Measurements from ENCODE around the gene CARS1.

DNA sequence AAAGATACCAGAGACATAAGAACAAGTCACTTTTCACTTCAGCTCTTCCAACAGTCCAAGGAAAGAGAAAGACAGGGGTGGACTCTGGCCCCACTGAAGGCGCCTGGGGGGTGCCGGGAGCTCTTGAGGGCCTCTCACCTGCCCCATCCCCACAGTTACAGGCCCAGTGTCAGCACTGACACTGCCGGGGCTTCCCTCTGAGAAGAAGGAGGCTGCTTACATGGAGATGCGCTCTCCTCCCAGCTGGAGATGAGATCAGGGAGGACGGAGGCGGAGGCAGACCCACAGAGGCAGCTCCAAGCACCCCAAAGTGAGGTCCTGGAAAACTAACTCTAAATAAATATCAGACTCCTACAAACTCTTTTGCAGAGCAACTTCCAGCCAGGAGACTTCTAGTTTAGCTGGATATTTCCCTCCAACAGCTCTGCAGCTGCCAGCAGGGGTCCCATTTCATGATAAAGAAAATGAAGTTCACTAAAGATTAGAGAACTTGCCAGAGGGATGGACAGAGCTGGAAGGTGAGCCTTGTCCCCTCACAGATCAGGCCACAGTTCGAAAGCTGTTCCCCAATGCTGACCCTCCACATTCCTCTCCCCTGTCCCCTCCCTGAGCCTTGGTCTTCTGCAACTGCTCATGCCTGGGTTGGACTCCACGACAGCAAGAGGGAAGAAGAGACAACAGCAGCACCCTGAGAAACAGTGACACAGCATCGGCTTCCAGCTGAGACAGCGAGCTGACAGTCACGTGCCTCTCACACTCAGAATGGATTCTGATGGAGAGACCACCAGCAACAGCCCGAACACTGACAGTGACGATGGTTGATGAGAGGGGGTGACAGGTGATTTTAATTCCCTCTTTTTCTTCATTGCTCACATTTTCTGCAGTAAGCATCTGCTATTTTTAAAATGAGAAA is 5.8 kb downstream of the CARS1 start:
- TF ChIP-seq, protein P1, sequence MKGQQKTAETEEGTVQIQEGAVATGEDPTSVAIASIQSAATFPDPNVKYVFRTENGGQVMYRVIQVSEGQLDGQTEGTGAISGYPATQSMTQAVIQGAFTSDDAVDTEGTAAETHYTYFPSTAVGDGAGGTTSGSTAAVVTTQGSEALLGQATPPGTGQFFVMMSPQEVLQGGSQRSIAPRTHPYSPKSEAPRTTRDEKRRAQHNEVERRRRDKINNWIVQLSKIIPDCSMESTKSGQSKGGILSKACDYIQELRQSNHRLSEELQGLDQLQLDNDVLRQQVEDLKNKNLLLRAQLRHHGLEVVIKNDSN (IDR thresholded peaks at IDR 0.05; ENCODE audit: borderline replicate concordance, low read depth) = no peak
- TF ChIP-seq, protein P2, sequence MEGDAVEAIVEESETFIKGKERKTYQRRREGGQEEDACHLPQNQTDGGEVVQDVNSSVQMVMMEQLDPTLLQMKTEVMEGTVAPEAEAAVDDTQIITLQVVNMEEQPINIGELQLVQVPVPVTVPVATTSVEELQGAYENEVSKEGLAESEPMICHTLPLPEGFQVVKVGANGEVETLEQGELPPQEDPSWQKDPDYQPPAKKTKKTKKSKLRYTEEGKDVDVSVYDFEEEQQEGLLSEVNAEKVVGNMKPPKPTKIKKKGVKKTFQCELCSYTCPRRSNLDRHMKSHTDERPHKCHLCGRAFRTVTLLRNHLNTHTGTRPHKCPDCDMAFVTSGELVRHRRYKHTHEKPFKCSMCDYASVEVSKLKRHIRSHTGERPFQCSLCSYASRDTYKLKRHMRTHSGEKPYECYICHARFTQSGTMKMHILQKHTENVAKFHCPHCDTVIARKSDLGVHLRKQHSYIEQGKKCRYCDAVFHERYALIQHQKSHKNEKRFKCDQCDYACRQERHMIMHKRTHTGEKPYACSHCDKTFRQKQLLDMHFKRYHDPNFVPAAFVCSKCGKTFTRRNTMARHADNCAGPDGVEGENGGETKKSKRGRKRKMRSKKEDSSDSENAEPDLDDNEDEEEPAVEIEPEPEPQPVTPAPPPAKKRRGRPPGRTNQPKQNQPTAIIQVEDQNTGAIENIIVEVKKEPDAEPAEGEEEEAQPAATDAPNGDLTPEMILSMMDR (IDR thresholded peaks at IDR 0.05) = peak; percentile 29; the same call in 1 of the 2 replicates
- TF ChIP-seq, protein P3, sequence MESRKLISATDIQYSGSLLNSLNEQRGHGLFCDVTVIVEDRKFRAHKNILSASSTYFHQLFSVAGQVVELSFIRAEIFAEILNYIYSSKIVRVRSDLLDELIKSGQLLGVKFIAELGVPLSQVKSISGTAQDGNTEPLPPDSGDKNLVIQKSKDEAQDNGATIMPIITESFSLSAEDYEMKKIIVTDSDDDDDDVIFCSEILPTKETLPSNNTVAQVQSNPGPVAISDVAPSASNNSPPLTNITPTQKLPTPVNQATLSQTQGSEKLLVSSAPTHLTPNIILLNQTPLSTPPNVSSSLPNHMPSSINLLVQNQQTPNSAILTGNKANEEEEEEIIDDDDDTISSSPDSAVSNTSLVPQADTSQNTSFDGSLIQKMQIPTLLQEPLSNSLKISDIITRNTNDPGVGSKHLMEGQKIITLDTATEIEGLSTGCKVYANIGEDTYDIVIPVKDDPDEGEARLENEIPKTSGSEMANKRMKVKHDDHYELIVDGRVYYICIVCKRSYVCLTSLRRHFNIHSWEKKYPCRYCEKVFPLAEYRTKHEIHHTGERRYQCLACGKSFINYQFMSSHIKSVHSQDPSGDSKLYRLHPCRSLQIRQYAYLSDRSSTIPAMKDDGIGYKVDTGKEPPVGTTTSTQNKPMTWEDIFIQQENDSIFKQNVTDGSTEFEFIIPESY (IDR thresholded peaks at IDR 0.05; ENCODE audit: borderline replicate concordance, low read depth) = no peak
- TF ChIP-seq FOXM1 (IDR thresholded peaks at IDR 0.05; ENCODE audit: low read depth) (no peak), RAD21 (IDR thresholded peaks at IDR 0.05; ENCODE audit: low read length) (no peak)
